ENCODE results near the gene RUFY3. TPM values are rescaled to one million over a fixed set of nuclear protein-coding genes. Genes with fewer than 3 reads are reported as not detected.

Gene RUFY3
- total and polyA plus RNA-seq, 9 of the 15 experiments (the other 6 are each of a cell fraction or from before 2014, with no cell fraction given), result 4.2 to 31.1 (median 21.5) TPM

- ChIA-PET POLR2A (interaction anchor here (0.6 to 1.5 kb wide), 4 partner anchors 10 to 35 kb away, joined by 3 to 4 read pairs (median 3); partner anchors contain the start of gene RUFY3), CTCF (ENCODE audit: low intra/inter-chr PET ratio) (no interaction called here)
- Histone ChIP-seq H3K9me1 (ENCODE audit: control insufficient read depth, insufficient read depth, low read length) (no peaks in the 10 kb centered on the region), H3K4me3 (no peak overlapping the region), H3K36me3 (ENCODE audit: control insufficient read depth, insufficient read depth, low read length) (no peaks in the 10 kb centered on the region), H3K27ac (ENCODE audit: extremely low read depth, low read depth, low read length) (no peak overlapping the region), H3K79me2 (ENCODE audit: control insufficient read depth, insufficient read depth, low read length) (no peaks in the 10 kb centered on the region), H3K9me3 (replicated peaks; ENCODE audit: control insufficient read depth, insufficient read depth, low read depth, low read length) (no peaks in the 10 kb centered on the region), H3K9ac (ENCODE audit: insufficient read depth in 1 of 2, low read depth in 2 of 2, low read length in 2 of 2) (no peak overlapping the region), H3K27me3 (ENCODE audit: control insufficient read depth in 2 of 2, insufficient read depth in 2 of 2, low read length in 2 of 2) (no peaks in the 10 kb centered on the region), H2AFZ (ENCODE audit: low read depth, low read length) (no peak overlapping the region), H3K4me2 (ENCODE audit: insufficient read depth, low read length) (no peak overlapping the region), H3K4me1 (replicated peaks in 1 of 2; ENCODE audit: control insufficient read depth in 2 of 2, insufficient read depth in 2 of 2, low read length in 2 of 2) (no peaks in the 10 kb centered on the region), H4K20me1 (replicated peaks; ENCODE audit: control insufficient read depth, insufficient read depth, low read length) (no peaks in the 10 kb centered on the region)
- intact Hi-C loops (cut with micrococcal nuclease), result no loop called here
- no peak for TF ChIP-seq NCOA4 (IDR thresholded peaks at IDR 0.05; ENCODE audit: partially characterized antibody)
- TF ChIP-seq RCOR1 (IDR thresholded peaks at IDR 0.05; ENCODE audit: borderline replicate concordance in 1 of 2, low read depth in 2 of 2, low read length in 2 of 2), result no peak
- no peak for TF ChIP-seq NCOA2 (IDR thresholded peaks at IDR 0.05; ENCODE audit: partially characterized antibody in 2 of 2)
- TF ChIP-seq NFRKB (IDR thresholded peaks at IDR 0.05; ENCODE audit: low read depth), result no peak
- no peak for TF ChIP-seq BMI1 (IDR thresholded peaks at IDR 0.05; ENCODE audit: low read length)
- TF ChIP-seq RFX1 (IDR thresholded peaks at IDR 0.05), result no peak
- no peak for TF ChIP-seq DPF2 (IDR thresholded peaks at IDR 0.05)
- TF ChIP-seq ZNF175 (CRISPR knock-in tag; IDR thresholded peaks at IDR 0.05; ENCODE audit: low read depth), result no peak
- no peak for TF ChIP-seq STAT5A (IDR thresholded peaks at IDR 0.05; ENCODE audit: borderline replicate concordance, low read length)
- TF ChIP-seq STAT6 (CRISPR knock-in tag; IDR thresholded peaks at IDR 0.05), result no peak
- no peak for TF ChIP-seq ZNF124 (CRISPR knock-in tag; IDR thresholded peaks at IDR 0.05)
- BruUV-seq (replicated peaks), result no TSS peak
- ATAC-seq (no peak), FAIRE-seq (no peak), DNase-seq (ENCODE audit: extremely low read depth in 1 of 4, low spot score in 3 of 4) (no peak)
- WGBS (ENCODE audit: insufficient coverage, low coverage, missing lambda C conversion rate), result 78% methylated on average over 1 of the region's 1 CpG
- in situ Hi-C loops (cut with MboI), result no loop called here
Measured at GRCh38 chr4:70749313-70749712, 27.5 kb downstream of the RUFY3 start.

Measured in K562 (cell line).